Fibroblast of upper back skin (primary cell): ENCODE results near the gene TRIP4.
A peak's percentile ranks its signal among the peaks of the same experiment; 100 is the strongest.
"Not testable (repeated sequence)": the region's sequence is repeated elsewhere in the genome, so short reads cannot be mapped to it uniquely, and the experiment has no call there.

Source experiments
- DNase-seq: peaks from one replicate; pipeline ENCODE4 v3.0.0-alpha.2; 2013

Gene TRIP4

DNA sequence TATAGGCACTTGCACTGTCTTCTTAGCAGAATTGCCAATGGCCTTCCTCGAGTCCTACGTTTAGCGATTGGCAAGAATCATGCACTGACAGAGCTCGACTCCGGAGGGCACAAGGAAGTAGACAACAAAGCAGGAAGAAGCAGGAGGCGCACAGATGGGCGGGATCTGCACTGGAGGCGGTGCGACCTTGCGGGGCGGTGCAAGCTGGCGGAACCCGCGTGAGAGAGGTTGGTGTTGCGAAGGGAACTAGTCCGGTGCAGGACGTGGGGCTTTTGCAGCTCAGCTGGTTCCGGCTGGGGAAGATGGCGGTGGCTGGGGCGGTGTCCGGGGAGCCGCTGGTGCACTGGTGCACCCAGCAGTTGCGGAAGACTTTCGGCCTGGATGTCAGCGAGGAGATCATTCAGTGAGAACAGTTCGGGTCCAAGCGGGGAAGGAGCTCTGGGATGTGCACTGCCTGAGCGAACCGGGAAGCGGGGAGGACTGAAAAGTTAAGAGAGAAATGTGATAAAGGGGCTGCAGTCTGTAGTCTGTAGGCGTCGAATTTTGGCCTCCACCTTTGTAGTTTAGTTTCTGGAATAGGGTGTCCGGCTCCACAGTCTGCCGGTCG, at the start of gene TRIP4:
TRIP4 (plus strand) TSS at position 275 of the 607 bp plus-strand sequence; CDS start at position 303, 28 bp downstream.
- DNase-seq, result peak; percentile 98

DNA sequence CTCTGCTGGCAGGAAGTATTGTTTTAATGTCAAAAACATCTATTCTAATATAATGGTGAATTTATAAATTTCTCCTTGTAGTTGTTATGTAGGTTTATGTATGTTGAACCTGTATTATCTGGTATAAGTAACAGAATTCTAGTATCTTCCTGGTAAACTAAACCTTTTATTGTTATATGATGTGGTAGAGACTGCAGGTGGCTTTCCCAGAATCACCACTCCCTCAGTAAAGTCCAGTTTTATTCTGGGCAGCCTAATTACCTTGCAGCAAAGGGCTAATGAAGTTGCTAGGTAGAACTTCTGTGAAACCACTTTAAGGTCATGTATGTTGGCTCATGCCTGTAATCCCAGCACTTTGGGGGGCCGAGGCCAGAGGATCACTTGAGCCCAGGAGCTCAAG, 47.3 kb upstream of the TRIP4 start:
- DNase-seq, result no peak

DNA sequence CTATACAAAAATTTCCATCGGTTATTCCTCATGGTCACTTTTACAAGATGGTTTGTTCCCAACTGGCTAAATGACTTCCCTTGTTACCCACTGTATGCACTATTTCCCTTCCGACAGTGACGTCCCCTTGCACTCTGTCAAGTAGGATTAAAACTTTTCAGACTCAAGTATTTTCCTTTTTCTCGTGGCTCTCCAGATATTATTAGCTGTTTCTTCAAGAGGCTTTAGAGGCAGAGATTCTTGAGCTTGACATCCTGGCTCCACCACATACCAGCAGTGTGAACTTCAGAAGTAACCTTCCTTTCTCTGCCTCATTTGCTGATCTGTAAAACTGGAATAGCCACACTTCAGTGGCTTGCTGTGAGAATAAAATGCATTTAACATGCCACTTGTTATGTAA, 45.7 kb upstream of the TRIP4 start:
- DNase-seq, result no peak

DNA sequence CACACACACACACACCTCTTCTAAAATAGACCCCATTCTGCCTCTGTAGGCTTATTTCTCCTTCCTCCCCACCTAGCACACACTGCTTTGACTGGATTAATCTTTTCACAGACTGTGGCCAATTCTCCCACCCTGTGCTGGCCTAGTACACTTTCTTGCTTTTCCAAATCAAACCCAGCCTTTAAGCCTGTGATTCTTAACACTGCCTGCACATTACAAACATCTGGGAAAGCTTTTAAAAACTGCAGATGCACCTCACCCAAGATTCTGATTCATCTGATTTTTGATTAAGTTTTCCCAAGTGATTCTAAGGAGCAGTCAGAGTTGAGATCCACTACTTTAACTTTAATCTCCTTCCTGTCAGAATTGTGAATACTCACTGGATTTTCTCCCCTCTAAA, 44.4 kb upstream of the TRIP4 start:
- DNase-seq, result peak; percentile 61

DNA sequence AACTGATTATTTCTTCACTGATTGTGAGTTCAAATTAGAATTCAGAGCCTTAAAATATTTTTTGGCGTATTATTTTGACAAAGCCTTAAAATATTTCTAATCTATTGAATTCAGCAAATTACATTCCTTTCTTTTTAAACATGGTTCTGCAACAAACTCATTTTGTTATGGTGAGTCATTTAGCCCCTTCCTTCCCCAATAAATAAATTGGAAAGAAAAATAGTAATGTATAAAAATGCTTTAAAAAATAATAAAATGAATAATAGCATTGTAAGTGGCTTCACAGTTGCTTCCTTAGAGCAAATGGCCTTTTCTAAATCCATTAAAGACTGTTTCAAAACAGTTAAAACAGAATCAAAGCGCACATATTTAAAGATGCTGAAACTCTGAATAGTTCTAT, 43.8 kb upstream of the TRIP4 start:
- no peak for DNase-seq

DNA sequence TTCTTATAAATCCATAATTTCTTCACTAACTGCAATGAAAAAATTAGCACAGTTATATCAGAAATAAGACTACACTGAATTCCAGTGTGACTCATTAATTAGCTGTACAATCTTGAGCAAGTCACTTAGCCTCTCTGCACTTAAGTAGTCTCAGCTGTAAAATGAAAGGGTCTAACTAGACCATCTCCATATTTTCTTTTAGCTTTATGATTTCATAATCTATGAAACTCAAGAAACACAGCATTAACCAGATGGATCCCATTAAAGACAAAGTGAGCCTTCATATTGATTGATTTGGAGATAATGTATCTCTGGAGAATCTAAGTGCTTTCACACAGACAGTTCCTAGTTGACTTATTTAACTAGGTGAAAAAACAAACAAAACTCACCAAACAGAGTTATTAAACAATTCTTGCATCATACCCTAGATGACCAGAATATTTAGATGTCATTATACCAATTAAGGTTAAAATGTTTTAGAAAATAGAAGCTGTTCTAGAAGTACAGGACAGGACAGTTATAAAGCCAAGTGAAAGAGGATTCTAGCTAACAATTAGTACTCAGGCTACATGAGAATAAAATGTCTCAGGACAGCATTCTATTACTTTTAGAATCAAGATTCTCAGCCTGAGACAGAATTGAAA, 42.9 kb upstream of the TRIP4 start:
- peak; percentile 55 for DNase-seq

DNA sequence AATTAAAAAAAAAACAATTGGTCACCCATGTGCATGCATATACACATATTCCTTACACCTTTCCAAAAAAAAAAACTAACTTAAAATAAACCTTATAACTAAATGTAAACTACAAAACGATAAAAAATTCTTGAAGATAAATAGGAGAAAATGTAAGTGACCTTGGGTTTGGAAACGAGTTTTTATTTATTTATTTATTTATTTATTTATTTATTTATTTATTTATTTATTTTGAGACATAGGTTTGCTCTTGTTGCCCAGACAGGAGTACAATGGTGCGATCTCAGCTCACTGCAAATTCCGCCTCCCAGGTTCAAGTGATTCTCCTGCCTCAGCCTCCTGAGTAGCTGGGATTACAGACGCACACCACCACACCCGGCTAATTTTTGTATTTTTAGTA, 41.4 kb upstream of the TRIP4 start:
- not testable (repeated sequence) for DNase-seq

DNA sequence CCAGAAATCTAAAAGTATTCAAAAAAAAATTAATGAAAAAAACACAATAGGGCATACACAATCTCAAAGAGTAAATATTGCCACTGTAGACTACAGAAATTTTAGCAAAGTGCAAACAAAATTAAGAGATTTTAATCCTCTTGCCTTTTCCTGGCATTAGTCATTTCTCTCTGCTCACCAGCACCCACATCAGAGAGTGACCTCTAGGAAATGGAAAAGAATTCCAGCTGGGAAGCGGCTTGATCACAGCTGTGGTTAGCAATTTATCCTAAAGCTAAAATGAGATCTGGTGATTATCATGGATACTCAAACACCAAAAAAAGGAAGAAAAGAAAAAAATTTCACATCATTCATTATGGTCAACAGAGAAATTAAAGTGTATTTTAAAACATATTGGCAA, 39.2 kb upstream of the TRIP4 start:
- peak; percentile 52 for DNase-seq

DNA sequence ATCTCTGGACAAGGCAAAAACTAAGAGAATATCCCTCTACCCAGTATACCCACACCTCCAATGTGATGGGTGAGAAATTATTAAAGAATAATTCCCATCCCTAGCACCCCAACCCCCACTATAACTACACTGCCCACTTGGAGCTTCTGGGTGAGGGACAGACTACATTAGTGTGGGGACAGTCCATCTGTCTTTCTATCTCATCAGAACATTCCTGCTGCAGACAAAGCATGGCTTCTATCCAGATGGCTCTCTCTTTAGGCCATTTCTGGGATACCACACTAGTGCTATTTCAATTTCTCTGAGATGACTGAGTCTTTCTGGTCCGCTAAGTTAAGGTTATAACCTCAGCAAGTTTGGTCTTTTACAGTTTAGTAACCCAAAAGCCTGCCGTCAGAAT, 38.3 kb upstream of the TRIP4 start:
- no peak for DNase-seq

DNA sequence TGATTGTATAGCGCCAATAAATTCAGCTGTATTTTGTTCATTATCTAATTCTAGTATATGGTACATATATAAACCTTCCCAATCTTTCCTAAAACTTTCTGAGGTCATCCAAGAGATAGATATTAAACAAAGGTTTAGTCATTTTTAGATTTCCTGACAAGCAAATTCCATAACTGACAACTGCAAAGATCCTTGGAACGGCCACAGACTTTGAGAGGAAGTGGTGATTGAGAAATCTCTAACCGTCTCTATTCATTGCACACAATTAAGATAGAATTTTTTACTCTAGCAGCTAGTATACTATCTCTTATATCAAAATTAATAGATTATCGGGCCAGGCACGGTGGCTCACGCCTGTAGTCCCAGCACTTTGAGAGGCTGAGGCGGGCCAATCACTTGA, 36.4 kb upstream of the TRIP4 start:
- peak; percentile 22 for DNase-seq

DNA sequence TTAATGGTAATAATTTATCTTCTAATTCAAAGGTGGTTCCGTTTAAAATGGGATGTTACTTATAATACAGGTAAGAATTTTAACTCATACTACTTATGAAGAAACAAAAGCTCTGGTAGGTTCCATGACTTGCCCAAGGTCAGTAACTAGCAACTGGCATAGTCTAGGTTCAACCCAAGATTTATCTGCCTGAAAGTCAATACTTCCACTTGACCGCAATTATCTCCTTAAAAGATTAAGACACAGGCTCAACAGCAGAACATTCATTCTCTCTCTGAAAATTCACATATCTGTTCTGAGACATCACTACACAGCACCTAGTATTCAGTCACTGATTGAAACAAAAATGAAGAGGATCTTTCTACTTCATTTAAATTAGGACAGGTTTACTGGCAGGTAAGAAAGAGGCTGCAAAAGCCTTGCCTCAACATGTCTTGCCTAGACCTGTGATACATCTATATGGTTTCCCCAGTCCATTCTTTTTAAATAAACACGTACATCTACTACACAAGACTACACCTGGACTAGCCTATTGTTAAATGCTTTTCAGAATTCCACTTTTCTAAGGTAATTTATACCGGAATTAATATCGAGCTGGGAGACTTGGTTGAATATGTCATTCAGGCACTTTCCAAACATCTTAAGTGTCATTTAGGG, 32.8 kb upstream of the TRIP4 start:
- DNase-seq, result no peak

DNA sequence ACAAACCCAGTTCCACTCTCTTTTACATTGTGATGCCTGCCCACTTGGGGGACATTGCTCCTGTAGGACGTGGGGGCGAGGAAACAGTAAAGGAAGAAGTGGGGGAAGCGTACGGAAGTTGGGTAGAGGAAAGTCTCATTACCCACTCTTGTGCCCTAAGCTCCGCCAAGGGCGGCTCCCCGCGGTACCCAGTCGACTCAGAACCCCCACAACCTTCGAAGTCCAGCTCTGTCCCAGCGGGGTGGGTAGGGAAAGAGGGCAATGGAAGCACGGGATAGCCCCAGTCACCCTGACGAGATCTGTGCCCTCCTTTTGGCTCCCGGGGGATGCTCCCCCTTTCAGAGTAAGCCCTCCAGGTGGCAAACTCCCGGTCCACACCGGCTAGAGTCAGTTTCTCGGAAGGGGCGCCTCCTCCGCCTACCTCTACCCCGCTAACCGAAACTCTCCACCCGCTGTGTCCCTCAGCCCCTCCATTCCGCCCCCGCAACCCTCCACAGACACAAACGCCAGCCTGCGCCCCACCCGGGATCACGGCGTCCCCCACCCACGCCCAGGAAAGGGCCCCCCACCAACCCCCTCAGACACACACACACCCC, 32.2 kb upstream of the TRIP4 start:
- DNase-seq, result no peak

DNA sequence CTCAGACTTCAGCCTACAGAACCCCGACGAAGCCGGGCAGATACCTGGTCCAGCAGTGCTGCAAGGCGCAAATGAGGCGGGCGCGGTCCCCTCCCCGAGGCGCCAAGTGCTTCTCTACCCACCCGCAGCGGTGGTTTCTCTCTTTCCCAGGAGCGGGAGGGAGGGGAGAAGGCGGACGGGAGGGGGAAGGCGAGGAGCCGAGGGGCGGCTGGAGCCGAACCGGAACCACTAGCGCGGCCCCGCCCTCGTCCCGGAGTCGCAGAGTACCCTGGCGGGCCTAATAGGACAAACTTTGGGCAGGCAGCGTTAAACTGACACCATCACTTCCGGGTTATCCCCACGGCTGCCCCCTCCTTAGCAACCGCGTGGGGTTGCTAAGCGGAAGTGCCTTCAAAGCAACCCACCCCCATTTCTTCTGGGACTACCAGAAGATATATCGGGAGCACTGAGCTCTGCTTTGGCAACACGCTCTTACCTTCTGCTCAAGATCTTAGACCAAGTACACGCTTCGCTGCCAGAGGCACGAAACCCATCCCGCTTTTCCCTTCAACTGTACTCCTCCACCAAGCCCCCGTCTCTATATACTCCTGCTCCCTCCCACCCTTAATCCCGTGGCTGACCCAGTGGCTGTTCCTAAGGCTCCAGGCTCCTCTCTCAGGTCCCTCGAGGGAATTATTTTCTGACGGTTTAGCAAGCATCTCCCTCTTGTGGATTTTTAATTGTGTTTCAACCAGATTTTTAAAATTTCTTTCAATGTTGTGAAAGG, 31.5 kb upstream of the TRIP4 start, which contains the start of gene CSNK1G1:
CSNK1G1 (minus strand) TSS at position 230 of the 766 bp plus-strand sequence. CDS start 55,674 bp downstream, outside the sequence.
- DNase-seq, result peak; percentile 99

DNA sequence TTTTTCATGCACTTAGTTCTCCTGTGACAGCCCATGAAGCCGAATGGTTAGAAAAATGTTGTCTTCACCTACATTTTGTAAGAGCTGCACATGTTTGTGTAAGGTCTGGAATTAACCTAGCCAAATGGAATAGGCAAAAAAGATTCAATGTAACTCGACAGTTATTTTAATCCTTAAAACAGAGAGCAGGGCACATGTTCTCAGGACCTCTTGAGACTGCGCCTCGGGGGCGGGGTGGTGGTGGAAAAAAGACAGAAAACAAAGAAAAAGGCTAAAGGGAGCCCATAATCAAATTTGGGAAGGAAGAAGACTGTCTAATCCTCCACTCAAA, 31.0 kb upstream of the TRIP4 start:
- no peak for DNase-seq

DNA sequence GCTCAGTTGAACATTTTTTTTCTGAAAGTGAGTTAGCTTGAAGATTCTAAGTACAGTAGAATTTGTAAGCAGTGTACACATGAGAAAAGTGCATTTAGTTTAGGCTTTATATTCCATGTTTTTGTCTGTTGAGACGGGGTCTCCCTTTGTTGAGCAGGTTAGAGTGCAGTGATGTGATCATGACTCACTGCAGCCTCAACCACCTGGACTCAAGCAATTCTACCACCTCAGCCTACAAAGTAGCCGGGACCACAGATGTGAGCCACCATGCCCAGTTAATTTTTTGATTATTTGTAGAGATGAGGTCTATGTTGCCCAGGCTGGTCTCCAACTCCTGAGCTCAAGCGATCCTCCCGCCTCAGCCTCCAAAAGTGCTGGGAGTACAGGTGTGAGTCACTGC, 26.4 kb upstream of the TRIP4 start:
- no peak for DNase-seq

DNA sequence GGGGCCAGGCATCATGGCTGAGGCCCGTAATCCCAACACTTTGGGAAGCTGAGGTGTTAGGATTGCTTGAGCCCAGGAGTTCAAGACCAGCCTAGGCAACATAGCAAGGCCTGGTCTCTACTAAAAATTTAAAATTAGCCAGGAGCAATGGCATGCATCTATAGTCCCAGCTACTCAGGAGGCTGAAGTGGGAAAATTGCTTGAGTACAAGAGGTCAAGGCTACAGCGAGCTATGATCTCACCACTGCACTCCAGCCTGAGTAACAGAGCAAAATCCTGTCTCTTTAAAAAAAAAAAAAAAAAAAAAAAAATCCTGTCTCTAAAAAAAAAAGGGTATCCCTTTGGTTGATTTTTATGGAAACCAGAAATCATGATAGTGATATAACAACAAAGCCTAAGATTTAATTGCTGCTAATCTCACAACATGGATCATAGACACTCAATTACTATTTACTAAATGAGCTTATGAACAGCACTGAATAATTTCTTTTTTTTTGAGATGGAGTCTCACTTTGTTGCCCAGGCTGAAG, 18.5 kb upstream of the TRIP4 start:
- DNase-seq, result no peak

DNA sequence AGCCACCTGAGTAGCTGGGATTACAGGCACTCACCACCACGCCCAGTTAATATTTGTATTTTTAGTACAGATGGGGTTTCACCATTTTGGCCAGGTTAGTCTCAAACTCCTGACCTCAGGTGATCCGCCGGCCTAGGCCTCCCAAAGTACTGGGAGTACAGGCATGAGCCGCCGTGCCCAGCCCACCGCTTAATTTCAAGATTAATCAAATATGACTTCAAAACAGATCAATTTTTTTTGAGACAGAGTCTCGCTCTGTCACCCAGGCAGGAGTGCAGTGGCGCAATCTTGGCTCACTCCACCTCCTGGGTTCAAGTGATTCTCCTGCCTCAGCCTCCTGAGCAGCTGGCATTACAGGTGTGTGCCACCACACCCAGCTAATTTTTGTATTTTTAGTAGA, 16.3 kb upstream of the TRIP4 start:
- not testable (repeated sequence) for DNase-seq

DNA sequence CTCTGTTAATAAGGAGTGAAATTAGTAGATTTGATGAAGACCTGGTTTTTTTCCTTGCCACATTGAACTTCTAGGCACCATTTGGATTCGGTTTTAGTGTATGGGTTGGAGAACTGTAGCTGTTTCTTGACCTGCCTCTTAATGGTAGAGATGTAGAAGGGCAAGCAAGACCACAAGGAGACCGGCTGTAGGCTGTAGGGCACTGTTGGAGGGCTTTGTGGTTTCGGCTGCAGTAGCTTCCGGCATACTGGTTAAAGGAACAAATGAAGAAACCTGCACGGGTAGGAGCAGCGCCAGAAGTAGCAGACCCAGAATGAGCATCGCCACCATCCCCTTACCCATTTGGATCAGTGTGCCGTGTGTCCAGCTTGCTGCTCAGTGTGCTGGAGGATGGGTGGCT, 14.3 kb upstream of the TRIP4 start:
- no peak for DNase-seq

DNA sequence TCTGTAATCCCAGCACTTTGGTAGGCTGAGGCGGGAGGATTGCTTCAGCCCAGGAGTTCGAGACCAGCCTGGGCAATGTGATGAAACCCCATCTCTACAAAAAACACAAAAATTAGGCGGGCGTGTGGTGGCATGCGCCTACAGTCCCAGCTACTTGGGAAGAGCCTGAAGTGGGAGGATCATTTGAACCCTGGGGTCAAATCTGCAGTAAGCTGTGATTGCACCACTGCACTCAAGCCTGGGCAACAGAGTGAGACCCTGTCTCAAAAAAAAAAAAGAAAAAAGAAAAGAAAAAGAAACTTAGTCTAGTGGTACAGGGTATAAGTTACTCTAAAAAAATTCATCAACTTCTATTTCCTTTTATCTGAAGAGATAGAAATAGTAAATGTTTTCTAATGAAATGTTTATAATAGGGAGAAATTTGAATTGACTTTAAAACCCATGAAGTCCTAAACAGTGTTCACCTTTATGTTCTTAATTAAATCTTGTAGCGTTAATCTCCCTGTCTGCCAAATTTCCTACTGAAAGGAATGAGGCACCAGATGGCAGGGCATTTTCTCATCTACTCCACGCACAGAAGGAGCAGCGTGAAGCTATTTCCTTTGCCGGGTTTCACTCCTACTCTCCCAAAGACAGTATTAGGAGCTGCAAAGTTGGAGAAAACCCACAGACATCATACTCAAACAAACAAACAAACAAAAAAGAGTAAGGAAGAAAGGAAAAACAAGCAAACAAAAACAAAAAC, 8.2 kb upstream of the TRIP4 start:
- peak; percentile 19 for DNase-seq

DNA sequence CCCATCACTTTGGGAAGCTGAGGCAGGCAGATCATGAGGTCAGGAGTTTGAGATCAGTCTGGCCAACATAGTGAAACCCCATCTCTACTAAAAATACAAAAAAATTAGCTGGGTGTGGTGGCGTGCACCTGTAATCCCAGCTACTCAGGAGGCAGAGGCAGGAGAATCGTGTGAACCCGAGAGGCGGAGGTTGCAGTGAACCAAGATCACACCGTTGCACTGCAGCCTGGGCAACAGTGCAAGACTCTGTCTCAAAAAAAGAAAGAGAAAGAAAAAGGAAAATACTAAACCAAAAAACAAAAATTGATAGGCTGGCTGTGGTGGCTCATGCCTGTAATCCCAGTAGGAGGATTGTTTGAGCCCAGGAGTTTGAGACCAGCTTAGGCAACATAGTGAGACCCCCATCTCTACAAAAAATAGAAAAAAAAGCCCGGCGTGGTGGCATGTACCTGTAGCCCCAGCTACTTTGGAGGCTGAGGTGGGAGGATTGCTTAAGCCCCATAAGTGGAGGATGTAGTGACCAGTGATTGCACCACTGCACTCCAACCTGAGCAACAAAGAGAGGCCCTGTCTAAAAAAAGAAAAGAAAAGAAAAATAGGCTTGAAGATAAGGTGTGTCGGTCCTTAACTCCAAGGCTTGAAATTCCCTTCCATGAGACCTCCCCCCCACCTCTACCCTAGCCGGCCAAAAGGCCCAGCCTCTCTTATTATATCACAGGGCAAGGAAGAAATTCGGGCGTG, 7.3 kb upstream of the TRIP4 start:
- DNase-seq, result not testable (repeated sequence)

DNA sequence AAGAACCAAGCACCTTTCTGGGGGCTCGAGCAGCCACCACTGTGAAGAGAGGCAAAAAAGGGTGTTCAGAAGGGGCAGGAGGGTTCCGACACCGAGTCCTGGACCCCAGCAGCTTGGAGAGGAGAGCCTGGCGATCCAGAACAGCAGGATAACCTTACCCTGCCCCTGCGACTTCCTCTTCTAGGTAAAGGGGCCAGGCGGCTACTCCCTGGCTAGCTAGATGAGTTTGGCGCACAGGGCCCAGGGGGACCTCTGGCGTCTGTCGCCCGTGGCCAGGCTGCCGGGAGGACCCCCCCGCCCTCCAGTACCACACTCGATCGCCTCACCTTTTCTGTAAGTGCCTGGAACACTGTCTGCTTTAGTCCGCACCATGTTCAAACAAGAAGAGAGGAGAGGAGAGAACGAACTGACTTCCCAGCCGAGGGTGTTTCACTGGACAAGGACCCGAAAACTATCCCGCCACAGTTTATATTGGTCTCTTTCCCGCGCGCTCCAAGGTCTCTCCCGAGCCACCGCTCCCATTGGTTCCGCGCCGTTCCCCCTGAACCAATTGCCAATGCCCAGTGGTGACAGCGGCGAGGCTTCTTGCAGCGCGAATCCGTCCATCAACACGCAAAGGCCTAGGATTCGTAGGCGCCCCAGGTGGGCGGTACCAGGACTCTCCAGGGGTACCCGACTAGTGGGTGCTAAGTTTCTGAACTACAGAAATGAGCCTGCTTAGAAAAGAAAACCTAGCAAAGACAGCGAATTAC, 6.5 kb upstream of the TRIP4 start, which contains the start of gene PCLAF:
PCLAF (minus strand) TSS at position 442 of the 752 bp plus-strand sequence; CDS start at position 372, 70 bp downstream.
- peak; percentile 96 for DNase-seq
